ENCODE results near the gene TRIM51G. TPM values are rescaled to one million over a fixed set of nuclear protein-coding genes. Genes with fewer than 3 reads are reported as not detected.
"Not testable (repeated sequence)": the region's sequence is repeated elsewhere in the genome, so short reads cannot be mapped to it uniquely, and the experiment has no call there.

The TRIM51G gene
- total RNA-seq, result not detected

DNA sequence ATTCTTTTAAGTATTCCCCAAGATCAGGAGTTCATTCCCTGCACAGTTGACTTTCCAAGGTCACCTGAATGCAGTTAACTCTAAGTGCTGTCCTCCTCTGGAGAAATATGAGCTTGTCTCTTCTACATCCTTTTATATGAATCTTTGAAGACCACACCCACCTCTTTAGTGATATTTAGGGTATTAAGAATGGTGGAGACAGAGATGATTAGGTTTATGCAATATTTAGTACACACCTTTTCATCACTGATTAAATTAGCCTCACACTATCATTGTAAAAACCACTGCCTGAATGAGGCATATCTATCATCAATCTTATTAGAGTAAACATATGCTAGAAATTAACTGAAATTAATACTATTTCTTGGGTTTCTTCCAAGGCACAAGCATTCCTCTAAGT lies at the start of gene TRIM51G:
Gene TRIM51G, minus strand, starts transcription at position 101 of the 400 bp plus-strand sequence. CDS start 2,190 bp downstream, outside the sequence.
- DNase-seq, H3K36me3 ChIP-seq, H3K9me3 ChIP-seq, H3K4me1 ChIP-seq, H3K27me3 ChIP-seq, H3K27ac ChIP-seq, H3K4me3 ChIP-seq: not testable (repeated sequence)

- DNase-seq, H3K4me3 ChIP-seq, H3K36me3 ChIP-seq, H3K27me3 ChIP-seq, H3K4me1 ChIP-seq, H3K27ac ChIP-seq, H3K9me3 ChIP-seq: not testable (repeated sequence)
These were observed 44.8 kb upstream of the TRIM51G start, which contains the start of gene TRIM49B for GRCh38 chr11:49028523-49028922. Gene TRIM49B (plus strand): TSS chr11:49028823. CDS start chr11:49031600, 2,777 bp downstream.

DNA sequence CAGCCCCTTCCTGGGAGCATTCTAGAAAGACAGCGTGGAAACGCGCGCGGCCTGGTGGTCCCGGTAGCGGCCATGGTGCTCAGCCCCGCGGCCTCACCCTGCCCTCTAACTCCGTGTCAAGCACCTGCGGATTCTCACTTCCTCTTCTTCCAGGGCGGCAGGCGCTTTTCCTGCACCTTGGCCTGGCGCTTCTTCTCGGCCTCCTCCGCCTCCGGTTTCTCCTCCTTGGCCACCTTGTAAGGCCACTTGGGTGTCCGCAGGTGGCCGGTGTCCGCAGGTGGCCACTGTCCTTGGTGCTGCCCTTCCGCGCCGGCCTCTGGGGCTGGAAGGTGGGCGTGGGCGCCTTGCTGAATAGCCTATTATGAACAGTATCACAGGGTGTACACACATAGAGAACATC lies 15.1 kb downstream of the TRIM51G start:
- H3K27ac ChIP-seq, H3K9me3 ChIP-seq: not testable (repeated sequence)

DNA sequence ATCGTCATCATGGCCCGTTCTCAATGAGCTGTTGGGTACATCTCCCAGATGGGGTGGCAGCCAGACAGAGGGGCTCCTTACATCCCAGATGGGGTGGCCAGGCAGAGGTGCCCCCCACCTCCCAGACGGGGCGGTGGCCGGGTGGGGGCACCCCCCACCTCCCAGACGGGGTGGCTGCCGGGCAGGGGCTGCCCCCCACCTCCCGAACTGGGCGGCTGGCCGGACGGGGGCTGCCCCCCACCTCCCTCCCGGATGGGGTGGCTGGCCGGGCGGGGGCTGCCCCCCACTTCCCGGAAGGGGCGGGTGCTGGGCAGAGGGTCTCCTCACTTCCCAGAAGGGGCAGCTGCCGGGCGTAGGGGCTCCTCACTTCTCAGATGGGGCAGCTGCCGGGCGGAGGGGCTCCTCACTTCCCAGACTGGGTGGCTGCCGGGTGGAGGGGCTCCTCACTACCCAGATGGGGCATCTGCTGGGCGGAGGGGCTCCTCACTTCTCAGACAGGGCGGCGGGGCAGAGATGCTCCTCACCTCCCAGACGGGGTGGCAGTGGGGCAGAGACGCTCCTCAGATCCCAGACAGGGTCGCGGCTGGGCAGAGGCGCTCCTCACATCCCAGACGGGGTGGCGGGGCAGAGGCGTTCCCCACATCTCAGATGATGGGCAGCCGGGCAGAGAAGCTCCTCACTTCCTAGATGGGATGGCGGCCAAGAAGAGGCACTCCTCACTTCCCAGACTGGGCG lies 28.2 kb downstream of the TRIM51G start:
- not testable (repeated sequence) for H3K4me3 ChIP-seq, H3K9me3 ChIP-seq, H3K36me3 ChIP-seq, H3K4me1 ChIP-seq, DNase-seq, H3K27ac ChIP-seq, H3K27me3 ChIP-seq

More for the DNA sequence above, 15.1 kb downstream of the TRIM51G start:
- not testable (repeated sequence) for H3K4me3 ChIP-seq, H3K27me3 ChIP-seq, H3K4me1 ChIP-seq, DNase-seq, H3K36me3 ChIP-seq

DNA sequence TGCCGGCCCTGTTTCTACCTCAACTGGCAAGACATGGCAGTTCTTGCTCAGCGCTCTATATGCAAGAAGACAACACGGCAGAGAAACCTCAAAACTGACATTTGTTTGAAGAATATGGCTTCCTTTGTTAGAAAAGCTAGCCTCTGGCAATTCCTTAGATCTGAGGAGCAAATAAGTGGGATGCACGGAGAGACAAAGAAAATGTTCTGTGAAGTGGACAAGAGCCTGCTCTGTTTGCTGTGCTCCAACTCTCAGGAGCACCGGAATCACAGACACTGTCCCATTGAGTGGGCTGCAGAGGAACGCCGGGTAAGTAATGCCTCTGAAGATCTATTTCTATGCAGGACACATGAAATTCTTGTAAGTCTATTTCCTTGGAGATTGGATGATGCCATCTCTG lies 37.9 kb downstream of the TRIM51G start:
- H3K36me3 ChIP-seq, DNase-seq, H3K9me3 ChIP-seq, H3K4me1 ChIP-seq, H3K27me3 ChIP-seq, H3K4me3 ChIP-seq, H3K27ac ChIP-seq: not testable (repeated sequence)

Other genes with a start within 250 kb of the TRIM51G start
- gene TRIM49B, start 44.9 kb upstream of the TRIM51G start, total RNA-seq, result not detected
- gene TRIM64C, start 75.2 kb upstream of the TRIM51G start, total RNA-seq, result not detected
- gene FOLH1, start 224.7 kb upstream of the TRIM51G start, total RNA-seq, result not detected

All from Peyer's patch (tissue), 4 donors.